HPDE6-E6E7 (cell line): ENCODE results near the gene CPAMD8.

Experiments used
- DNase-seq: peaks from one replicate; pipeline ENCODE4 v3.0.0; 2011; ENCODE audit warnings: missing footprints; ENCODE audit errors: extremely low spot score

CPAMD8 gene

DNA sequence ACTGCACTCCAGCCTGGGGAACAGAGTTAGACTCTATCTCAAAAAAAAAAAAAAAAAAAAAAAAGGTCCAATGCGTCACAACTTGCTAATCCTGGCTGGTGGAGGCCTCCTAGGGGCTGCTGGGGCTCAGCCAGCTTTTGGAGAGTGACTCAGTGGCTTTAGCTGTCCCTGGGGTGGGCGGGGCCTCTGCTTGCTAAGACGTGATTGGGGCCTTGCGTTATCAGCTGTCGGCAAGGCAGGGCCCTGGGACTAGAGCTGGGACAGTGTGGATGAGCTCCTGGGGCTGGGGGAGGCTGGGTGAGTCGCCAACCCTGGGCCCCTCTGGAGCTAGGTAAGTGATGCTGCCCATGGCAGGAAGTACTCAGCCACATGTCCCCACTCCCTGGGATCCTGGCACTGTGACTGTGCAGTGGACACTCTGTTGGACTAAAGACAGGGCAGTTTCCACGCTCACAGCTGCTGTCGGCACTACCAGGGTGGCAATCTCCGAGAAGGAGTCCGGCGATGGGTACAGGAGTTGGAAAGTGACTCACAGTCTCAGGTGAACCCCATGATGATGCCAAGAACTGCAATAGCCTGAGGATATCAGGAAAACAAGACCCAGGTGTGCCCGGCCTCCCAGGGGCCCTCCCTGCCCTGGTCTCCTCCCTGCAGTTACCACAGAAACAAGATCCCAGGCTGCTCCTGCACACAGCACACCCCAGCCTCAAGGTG is 105.6 kb downstream of the CPAMD8 start:
- peak; percentile 67 for DNase-seq

DNA sequence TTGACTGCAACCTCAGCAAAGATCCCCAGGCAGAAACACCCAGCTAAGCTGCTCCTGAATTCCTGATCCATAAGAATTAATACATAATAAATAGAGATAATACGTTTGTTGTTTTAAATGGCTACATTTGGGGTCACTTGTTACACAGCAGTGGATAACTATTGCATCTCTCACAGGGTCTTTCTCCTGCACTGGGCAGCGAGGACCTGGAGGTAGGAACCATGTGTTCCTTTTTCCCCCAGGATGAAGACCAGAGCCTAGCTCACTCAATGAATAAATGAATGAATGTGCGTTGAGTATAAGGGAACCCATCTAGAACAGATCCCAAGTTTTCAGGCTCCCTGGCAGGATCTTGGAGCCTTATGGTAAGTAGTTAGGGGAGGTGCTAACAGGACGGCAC is 107.1 kb downstream of the CPAMD8 start:
- no peak for DNase-seq

DNA sequence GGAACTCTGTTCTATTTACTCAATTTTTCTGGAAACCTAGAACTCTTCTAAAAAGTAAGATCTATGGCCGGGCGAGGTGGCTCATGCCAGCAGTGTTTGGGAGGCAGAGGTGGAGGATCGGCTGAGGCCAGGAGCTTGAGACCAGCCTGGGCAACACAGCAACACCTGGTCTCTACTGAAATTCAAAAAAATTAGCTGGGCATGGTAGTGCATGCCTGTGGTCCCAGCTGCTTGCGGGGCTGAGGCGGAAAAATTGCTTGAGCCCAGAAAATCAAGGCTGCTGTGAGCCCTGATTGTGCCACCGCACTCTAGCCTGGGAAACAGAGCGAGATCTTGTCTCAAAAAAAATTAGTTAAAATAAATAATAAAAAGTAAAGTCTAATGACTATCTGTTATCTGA is 109.2 kb downstream of the CPAMD8 start:
- no peak for DNase-seq

DNA sequence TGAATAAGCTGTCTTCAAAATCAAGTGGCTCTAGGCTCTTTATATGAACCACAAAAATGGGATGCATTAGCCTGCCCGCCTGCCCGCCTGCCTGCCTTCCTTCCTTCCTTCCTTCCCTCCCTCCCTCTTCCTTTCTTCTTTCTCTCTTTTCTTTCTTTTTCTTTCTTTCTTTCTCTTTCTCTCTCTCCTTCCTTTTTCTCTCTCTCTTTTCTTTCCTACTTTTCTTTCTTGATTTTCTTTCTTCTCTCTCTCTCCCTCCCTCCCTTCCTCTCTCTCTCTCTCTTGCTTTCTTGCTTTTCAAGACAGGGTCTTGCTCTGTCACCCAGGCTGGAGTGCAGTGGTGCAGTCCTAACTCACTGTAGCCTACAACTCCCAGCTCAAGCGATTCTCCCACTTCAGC is 110.9 kb downstream of the CPAMD8 start:
- DNase-seq = no peak

DNA sequence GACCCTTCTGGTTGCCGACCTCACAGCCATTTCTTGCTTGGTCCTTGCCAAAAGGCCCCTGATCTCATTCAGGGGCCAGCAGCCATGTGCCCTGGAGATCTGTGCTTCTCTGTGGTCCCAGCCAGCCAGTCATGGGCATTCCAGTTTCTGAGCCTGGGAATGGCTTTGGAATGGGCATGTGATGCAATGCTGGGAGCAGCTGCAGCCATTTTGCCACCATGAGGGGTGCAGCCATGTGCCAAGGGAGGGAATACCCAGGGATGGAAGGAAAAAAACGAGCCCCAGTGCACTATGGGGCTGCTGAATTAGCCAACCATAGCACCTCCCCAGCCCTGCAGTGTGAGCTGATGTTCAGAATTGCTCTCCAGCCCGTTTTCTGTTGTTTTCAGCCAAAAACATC is 111.5 kb downstream of the CPAMD8 start:
- no peak for DNase-seq

DNA sequence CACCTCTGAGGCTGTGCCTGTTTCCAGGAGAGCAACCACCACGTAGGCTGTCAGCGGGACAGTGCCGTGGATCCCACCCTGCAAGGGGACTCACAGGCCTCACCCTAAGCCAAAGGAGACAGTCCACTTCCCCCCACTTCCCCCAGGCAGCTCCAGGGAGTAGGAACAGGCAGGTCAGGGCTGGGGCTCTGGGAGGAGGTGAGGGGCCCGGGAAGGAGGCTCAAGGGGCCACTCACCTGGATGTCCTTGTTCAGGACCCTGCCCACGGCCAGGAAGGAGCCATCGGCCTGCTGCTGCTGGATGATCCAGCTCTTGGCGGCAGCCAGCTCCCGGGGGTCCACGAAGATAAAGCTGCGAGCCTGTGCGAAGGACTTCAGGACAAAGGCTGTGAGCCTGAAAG is 112.2 kb downstream of the CPAMD8 start:
- no peak for DNase-seq

DNA sequence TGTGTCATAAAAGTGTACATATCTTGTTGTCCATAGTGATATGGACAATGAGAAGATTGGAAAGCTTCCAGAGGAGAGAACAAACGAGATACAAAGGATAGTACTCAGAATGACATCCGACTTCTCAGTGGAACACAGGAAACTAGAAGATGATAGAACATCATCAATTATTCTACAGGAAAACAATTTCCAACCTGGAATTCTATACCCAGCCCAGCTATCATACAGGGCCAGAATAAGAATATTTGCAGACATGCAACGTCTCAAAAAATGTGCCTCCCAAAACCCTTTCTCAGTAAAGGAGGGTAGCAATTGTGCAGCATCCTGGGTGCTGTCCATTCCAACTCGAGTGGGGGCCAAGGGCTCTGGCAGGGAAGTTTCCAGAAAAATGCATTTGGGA is 113.8 kb downstream of the CPAMD8 start:
- DNase-seq = no peak

DNA sequence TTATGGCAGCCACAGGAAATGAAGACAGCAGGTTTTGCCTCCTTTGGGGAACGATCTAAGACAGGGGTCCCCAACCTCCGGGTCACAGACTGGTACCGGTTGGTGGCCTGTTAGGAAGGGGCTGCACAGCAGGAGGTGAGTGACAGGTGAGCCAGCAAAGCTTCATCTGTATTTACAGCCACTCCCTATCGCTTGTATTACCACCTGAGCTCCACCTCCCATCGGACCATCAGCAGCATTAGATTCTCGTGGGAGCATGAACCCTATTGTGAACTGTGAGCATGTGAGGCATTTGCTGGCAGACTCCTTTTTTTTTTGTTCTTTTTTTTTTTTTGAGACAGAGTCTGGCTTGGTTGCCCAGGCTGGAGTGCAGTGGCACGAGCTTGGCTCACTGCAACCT is 115.6 kb downstream of the CPAMD8 start:
- DNase-seq = no peak

DNA sequence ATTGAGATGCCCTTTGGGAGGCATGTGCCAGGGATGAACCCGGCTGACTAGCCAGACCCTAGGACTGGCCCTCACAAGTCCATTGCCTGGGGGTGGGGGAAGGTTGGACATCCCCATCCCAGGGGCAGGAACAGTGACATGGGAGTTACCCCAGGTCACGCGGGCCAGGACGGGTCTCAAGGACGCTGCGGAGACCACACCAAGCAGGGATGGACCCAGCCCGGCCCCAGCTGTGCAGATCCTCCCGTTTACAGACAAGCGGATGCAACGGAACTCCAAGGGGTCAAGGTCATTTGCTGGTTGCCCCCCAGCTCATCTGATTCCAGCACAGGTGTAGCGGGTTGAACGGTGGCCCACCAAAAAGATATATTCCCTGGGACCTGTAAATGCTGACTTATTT is 117.9 kb downstream of the CPAMD8 start:
- no peak for DNase-seq

DNA sequence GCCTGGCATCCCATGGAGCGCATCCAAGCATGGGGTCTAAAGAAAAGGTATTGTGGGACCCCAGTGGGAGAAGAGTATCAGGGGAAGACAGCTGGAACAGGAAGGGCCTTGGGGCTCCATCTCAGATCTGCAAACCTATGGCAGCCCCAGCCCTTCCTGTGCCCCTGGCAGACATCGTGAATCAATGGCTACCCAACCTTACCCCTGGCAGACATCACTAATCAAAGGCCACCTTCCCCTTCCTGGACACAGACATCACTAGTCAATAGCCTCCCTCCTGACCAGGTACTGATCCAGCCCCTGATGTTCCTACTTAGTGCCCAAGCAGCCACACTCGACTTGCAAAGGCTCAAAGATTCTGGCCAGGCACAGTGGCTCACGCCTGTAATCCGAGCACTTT is 122.0 kb downstream of the CPAMD8 start:
- DNase-seq = no peak

DNA sequence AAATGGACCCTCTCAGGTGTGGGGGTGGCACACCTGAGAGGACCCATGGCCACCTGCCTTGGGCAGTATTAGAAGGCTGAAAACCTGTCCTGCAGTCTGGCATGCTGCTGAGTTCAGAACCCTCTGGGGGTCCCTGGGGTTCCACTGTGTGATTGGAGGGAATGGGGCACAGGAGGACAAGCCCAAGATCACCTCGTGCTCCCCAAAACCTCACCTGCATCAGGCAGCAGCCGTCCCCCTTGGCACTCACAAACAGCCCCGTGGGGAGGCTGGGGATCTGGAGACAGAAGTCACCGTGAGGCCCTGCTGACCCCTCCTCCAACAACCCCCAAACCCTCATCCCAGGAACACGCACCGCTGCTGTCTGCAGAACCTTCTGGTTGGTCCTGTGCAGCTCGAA is 123.3 kb downstream of the CPAMD8 start:
- DNase-seq = no peak

DNA sequence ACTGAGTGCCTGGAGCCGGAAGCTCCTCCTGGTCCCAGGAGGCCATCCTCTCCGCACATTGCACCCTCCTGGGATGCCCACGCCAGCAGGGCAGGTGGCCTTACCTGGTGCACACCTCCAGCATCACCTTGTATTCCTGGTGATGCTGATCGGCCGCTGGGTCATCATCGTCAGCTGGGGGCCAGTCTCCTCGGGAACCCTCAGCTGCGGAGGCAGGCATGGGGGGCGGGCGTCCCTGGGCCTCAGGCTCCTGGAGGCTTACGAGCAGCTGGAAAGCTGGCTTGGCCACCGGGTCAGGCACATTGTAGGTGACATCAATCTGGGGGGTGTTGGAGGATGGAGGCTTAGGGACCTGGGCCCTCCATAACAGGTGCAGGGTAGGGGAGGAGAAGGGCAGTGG is 124.1 kb downstream of the CPAMD8 start:
- DNase-seq = no peak

DNA sequence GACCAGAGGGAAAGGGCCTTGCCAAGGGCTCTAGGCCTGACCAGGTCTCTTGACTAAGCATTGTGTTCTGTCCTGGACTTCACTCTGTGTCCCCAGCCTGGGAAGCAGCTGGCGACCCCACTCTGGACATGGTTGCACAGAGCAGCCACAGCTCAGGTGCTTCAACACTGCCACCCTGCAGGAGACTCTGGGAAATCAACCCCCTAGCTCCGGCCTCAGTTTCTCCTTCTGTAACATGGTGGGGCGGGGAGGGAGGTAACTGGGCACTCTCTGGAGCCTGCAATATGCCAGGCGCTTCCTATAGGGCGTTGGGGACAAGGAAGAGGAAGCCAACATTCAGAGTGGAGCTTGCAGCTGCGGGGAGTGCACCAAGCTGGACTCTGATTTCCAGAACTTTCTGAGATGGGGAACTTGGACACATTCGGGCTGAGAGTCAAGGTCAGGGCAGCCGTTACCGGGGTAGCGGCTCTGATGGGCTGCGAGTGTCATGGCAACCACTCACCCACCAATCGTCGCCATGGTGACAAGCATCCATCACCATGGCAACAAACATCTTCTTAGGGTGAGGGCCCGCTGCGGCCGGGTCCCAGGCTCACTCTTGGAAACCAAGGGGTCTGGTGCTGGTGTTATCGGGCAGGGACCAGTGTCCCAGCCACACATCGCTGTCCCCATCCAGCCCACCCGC is 125.0 kb downstream of the CPAMD8 start:
- DNase-seq = no peak

DNA sequence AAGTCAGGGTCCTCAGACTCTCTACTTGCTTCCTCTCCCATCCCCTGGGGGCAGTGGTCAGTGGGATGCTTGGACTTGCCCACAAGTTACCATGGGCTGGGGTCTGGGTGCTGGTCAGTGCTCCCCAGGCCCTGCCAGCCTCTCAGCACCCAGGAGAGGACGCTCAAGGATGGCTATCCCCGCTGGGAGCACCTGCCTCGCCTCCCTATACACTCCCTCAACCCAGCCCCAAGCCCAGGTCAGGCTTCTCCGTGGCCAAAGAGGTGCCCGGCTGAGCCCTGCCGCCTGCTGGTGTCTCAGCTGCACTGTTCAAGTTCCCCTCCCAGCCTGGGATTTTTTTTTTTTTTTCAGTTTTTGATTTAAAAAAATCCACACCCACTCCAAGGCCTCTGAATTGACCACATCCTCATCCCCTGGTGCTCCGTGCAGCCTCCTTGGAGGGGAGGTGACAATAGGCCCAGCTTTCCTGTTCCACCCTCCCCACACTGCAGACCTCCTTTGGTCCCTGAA is 127.0 kb downstream of the CPAMD8 start:
- no peak for DNase-seq

DNA sequence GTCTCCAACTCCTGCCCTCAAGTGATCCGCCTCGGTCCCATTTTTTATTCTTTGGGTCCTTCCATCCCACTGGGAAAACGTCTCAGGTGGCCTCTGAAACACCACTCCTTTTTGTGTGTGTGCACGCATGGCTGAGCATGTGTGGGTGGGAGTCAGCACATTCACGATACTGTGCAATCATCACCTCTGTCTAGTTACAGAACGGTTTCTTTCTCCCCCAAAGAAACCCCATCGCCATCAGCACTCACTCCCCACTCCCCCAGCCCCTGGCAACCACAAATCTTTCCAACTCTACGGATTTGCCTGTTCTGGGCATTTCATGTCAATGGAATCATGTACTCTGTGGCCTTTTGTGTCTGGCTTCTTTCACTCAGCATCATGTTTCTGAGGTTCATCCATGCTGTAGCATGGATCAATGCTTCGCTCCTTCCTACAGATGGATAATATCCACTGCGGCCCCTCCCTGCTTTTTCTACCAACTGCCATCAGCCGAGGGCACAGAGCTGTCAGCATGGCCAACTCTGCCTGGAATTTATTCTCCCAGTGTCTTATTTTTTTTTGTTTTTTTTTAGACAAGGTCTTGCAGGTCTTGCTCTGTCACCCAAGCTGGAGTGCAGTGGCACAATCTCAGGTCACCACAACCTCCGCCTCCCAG is 128.1 kb downstream of the CPAMD8 start:
- DNase-seq = no peak

DNA sequence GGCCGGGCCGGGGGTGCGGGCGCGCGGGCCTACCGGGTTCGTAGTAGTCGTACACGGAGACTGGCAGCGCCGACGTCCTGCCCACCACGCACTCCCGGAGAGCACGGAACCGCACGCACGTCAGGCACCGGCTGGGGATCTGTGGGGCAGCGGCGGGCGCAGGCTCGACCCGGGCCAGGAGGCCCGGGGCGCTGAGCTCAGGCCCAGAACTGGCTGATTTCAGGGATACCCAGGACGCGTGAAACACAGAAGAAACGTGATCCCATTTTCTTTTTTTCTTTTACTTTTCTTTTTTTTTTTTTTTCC is 128.8 kb downstream of the CPAMD8 start:
- DNase-seq = no peak

DNA sequence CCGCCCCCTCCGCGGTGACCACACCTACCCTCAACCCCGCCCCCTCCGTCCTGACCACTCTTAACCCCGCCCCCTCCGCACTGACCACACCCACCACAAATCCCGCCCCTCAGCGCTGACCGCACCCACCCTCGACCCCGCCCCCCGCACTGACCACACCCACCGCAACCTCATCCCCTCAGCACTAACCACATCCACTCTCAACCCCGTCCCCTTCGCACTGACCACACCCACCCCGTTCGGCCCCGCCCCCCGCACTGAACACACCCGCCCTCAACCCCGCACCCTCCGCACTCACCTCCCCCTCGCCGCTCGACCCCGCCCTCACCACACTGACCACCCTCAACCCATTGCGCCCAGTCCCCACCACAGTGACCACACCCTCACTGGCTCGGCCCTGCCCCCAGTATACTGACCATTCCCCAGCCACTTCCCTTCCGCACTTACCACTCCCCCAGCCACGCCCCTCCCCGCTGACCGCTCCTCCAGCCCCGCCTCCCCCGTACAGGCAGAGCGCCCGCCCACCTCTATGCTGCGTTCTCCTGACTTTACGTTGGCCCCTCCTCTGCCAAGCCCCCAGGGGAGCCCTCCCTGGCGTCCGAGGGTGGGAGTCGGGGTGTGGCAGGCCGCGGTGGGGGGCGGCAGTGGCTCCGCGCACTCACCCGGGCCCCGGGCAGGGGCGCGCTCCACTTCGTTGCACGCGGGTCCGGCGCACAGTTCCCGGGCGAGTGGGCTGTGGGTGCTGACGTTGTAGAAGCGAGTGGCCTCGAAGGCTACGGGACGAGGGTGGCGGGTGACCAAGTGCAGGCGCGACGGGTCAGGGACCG is 129.4 kb downstream of the CPAMD8 start:
- peak; percentile 96 for DNase-seq

DNA sequence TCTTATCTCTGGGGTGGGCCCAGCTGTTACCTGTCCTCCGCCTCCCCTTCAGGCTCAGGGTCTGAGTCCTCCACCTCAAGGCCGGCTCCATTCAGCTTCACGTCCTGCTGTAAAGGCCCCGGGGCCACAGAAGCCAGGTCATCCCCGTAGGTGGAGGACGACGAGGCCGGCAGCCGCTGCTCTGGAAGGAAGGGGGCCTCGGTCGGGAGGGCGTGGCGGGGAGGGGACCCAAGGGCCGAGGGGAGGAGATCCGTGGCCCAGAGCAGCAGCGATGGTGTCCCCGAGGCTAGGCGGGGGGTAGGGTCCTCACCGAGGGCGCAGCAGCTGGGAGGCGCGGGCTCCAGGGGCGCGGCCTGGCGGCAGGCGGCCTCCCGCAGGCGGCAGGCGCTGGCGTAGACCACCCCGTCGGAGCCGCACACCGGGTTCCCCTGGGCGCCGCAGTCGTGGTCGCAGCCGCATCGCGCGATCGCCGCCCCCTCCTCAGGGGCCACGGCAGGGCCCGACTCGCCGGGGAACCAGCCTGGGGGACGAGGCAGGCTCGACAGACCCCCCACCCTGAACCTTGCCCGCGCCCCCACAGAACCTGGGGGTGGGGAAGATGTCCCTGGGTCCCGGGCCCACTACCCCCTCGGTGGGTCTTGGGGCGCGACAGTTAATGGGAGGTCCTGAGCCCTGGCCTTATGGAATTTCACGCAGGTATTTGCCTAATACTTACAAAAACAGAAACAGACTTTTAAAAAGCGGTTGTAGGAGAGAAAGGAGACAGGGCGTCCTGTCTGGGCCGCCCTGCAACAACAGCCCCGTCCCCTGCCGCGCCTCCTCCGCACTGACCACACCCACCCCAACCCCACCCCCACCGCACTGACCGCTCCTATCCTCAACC is 130.2 kb downstream of the CPAMD8 start:
- peak; percentile 40 for DNase-seq

DNA sequence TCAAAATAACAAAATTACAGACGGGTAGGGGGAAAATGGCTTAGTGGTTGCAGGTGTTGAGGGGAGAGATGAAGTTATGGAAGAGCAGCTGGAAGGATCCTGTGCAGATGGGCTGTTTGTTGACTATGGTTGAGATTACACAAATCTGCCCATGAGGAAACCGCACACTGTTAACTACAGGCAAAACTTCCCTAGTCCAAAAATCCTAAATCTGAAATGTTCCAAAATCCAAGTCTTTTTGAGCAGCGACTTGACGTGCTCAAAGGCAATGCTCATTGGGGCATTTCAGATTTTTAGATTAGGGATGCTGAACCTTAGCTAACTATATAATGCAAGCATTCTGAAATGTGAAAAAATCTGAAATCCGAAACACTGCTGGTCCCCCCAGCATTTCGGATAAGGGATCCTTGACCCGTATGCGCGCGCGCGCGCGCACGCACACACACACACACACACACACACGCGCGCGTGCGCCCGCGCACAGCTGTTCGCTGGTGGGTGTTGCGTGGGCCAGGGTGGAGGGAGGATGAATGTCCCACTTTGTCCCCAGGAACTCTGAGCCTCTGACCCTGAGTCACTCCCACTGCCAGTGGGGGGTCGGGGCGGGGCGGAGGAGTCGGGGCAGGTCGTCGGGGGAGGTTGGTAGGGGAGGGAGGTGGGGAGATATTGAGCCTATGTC is 131.0 kb downstream of the CPAMD8 start:
- DNase-seq = no peak

DNA sequence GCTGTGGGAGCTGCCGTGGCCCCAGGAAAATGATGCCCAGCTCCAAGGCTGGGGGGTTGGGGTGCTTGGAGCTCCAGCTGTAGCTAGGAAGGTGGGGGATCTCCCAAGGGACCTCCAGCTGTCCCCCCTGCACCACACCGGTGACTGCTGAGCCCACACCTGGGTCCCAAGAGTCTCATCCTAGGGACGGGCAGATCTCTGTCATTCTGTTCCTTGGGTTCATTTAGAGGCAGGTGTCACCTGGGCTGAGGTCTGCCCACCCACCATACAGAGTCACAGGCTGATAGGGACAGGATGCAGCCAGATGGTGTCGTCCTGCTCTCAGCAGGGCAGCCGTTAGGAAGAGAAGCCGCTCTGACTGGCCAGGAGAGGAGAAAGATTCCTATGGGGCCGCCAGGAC is 132.5 kb downstream of the CPAMD8 start:
- no peak for DNase-seq

DNA sequence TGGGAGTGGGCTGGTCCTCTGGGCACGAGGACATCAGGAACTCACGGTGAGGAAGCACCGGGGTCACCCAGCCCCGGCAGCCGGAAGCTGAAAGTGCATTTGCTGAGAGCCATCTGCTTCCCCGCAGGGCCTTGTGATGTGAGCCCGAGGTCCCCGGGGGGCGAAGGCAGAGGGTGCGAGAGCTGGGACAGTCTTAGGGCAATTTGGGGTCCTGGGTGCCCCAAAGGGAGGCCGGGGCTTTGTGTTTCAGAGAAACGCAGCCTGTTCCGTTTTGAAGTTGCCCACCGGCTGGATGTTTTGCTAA is 133.0 kb downstream of the CPAMD8 start:
- DNase-seq = no peak
